Measurements from ENCODE around the gene SSTR3. TPM values are rescaled to one million over a fixed set of nuclear protein-coding genes. Genes with fewer than 3 reads are reported as not detected.

SSTR3 gene
- total RNA-seq, 2 donors from 2014 or later = 0.11 to 0.20 TPM

- H3K27ac ChIP-seq (ENCODE audit: low read depth, low read length) = no peak overlapping the region
- Mint-ChIP-seq H3K9me3 (peaks cover 5% of the 10 kb centered on the region), H3K27ac (no peak overlapping the region), H3K4me3 (no peak overlapping the region), H3K27me3 (ENCODE audit: insufficient read depth) (peaks cover 4% of the 10 kb centered on the region), H3K36me3 (ENCODE audit: low read depth) (no peaks in the 10 kb centered on the region), H3K4me1 (peaks cover 4% of the 10 kb centered on the region)
- no peaks in the 10 kb centered on the region for H3K9me3 ChIP-seq (ENCODE audit: control insufficient read depth, low read length)
- WGBS, 2 experiments (ENCODE audit: insufficient coverage in 1 of 2, insufficient read length in 1 of 2) = 80 to 88% methylated on average over 5 to 11 of the region's 11 CpGs
- H3K36me3 ChIP-seq (ENCODE audit: control insufficient read depth, insufficient read depth, low read length) = no peaks in the 10 kb centered on the region
- DNase-seq = no peak
- no peak overlapping the region for H3K4me3 ChIP-seq (ENCODE audit: low read length)
- no peak overlapping the region for H3K9ac ChIP-seq (ENCODE audit: extremely low read depth, low read length, poor library complexity, severe bottlenecking)
- H3K4me1 ChIP-seq (ENCODE audit: control insufficient read depth, insufficient read depth, low read length) = no peaks in the 10 kb centered on the region
- TF ChIP-seq CTCF (conservative IDR thresholded peaks at IDR 0.05) = peak; percentile 11
- no peaks in the 10 kb centered on the region for H3K27me3 ChIP-seq (ENCODE audit: control insufficient read depth, insufficient read depth, low read length, poor library complexity, severe bottlenecking)
Observed at GRCh38 chr22:37162221-37163095, 49.8 kb downstream of the SSTR3 start.

GRCh38 chr22:37161443-37161842, 50.8 kb downstream of the SSTR3 start:
- Histone ChIP-seq H3K36me3 (ENCODE audit: control insufficient read depth, insufficient read depth, low read length) (no peaks in the 10 kb centered on the region), H3K27me3 (ENCODE audit: control insufficient read depth, insufficient read depth, low read length, poor library complexity, severe bottlenecking) (no peaks in the 10 kb centered on the region), H3K4me1 (ENCODE audit: control insufficient read depth, insufficient read depth, low read length) (no peaks in the 10 kb centered on the region), H3K9me3 (ENCODE audit: control insufficient read depth, low read length) (no peaks in the 10 kb centered on the region), H3K4me3 (ENCODE audit: low read length) (no peak overlapping the region), H3K9ac (ENCODE audit: extremely low read depth, low read length, poor library complexity, severe bottlenecking) (no peak overlapping the region), H3K27ac (ENCODE audit: low read depth, low read length) (no peak overlapping the region)
- Mint-ChIP-seq H3K27ac (no peak overlapping the region), H3K4me3 (no peak overlapping the region), H3K9me3 (peaks cover 5% of the 10 kb centered on the region), H3K27me3 (ENCODE audit: insufficient read depth) (peaks cover 7% of the 10 kb centered on the region), H3K4me1 (peaks cover 1% of the 10 kb centered on the region), H3K36me3 (ENCODE audit: low read depth) (no peaks in the 10 kb centered on the region)
- 95 to 100% methylated on average over 2 of the region's 2 CpGs for WGBS, 2 experiments (ENCODE audit: insufficient coverage in 1 of 2, insufficient read length in 1 of 2)
- no peak for DNase-seq
- TF ChIP-seq CTCF (conservative IDR thresholded peaks at IDR 0.05) = no peak

GRCh38 chr22:37160027-37160426, 52.2 kb downstream of the SSTR3 start:
- no peaks in the 10 kb centered on the region for H3K4me1 Mint-ChIP-seq
- Histone ChIP-seq H3K9ac (ENCODE audit: extremely low read depth, low read length, poor library complexity, severe bottlenecking) (no peak overlapping the region), H3K27ac (ENCODE audit: low read depth, low read length) (no peak overlapping the region), H3K36me3 (ENCODE audit: control insufficient read depth, insufficient read depth, low read length) (no peaks in the 10 kb centered on the region), H3K27me3 (ENCODE audit: control insufficient read depth, insufficient read depth, low read length, poor library complexity, severe bottlenecking) (no peaks in the 10 kb centered on the region), H3K9me3 (ENCODE audit: control insufficient read depth, low read length) (no peaks in the 10 kb centered on the region), H3K4me3 (ENCODE audit: low read length) (no peak overlapping the region), H3K4me1 (ENCODE audit: control insufficient read depth, insufficient read depth, low read length) (no peaks in the 10 kb centered on the region)
- peaks cover 5% of the 10 kb centered on the region for H3K9me3 Mint-ChIP-seq
- peak; percentile 72 for DNase-seq
- H3K36me3 Mint-ChIP-seq (ENCODE audit: low read depth) = no peaks in the 10 kb centered on the region
- peaks cover 10% of the 10 kb centered on the region for H3K27me3 Mint-ChIP-seq (ENCODE audit: insufficient read depth)
- no peak overlapping the region for H3K27ac Mint-ChIP-seq
- peak; percentile 42 for TF ChIP-seq CTCF (conservative IDR thresholded peaks at IDR 0.05)
- 67 to 100% methylated on average over 1 to 6 of the region's 6 CpGs for WGBS, 2 experiments (ENCODE audit: insufficient coverage in 1 of 2, insufficient read length in 1 of 2)
- H3K4me3 Mint-ChIP-seq = no peak overlapping the region

All from endodermal cell (in vitro differentiated cells).